ENCODE measurements around the gene NFKBIZ.

GRCh38 chr3:101811875-101812274 is 37.4 kb upstream of the NFKBIZ start:
- no peak for TF ChIP-seq POLR2A (IDR thresholded peaks at IDR 0.05)
- TF ChIP-seq CTCF (IDR thresholded peaks at IDR 0.05) = no peak

Data from thyroid gland (tissue), 4 donors.